K562 (cell line): ENCODE measurements around the gene BTBD3.

Source experiments
- CTCF ChIP-seq, 3 experiments: IDR thresholded peaks in 2 of 3; conservative IDR thresholded peaks in 1 of 3; 2 replicates each; pipeline ENCODE4 v1.5.1; 2011 to 2012; ENCODE audit warnings: low read length in 3 of 3, mild to moderate bottlenecking in 3 of 3, control low read depth in 2 of 3, improper control_type of control experiment in 1 of 3, inconsistent platforms in 1 of 3, low read depth in 1 of 3, mixed read lengths in 1 of 3, moderate library complexity in 1 of 3; ENCODE audit not compliant: insufficient read depth in 2 of 3
- MTA1 ChIP-seq: fragments of 450-650 bp; IDR thresholded peaks from 2 replicates; pipeline ENCODE4 v1.6.1; 2017; ENCODE audit warnings: borderline replicate concordance
- MYC ChIP-seq, 2 experiments: fragments of 250-450 bp in 1 of 2; sonication (Bioruptor Pico) in 1 of 2; IDR thresholded peaks; 2 replicates each; pipeline versions ENCODE4 v1.5.1 to v1.6.1; 2012 to 2021; ENCODE audit warnings: low read depth in 2 of 2, borderline replicate concordance in 1 of 2, improper control_type of control experiment in 1 of 2, low read length in 1 of 2, mild to moderate bottlenecking in 1 of 2, moderate library complexity in 1 of 2
- NFYB ChIP-seq: IDR thresholded peaks from 2 replicates; pipeline ENCODE4 v1.6.1; 2011; ENCODE audit warnings: mild to moderate bottlenecking, moderate library complexity; ENCODE audit not compliant: insufficient read length; ENCODE audit errors: extremely low read depth
- POLR2AphosphoS5 ChIP-seq: IDR thresholded peaks from 2 replicates; pipeline ENCODE4 v1.6.1; 2011; ENCODE audit warnings: mild to moderate bottlenecking, low read depth, low read length, moderate library complexity; ENCODE audit not compliant: control insufficient read depth, insufficient read depth
- TFE3 ChIP-seq: fragments of 450-650 bp; formaldehyde crosslinking; IDR thresholded peaks from 2 replicates; pipeline ENCODE4 v1.4.0; 2020; ENCODE audit warnings: mild to moderate bottlenecking, mixed read lengths

GRCh38 chr20:11895861-11896387 lies 21.8 kb upstream of the BTBD3 start:
- TF ChIP-seq CTCF (IDR thresholded peaks at IDR 0.05 in 2 of 3, conservative IDR thresholded peaks at IDR 0.05 in 1 of 3; ENCODE audit: insufficient read depth in 2 of 3, low read depth in 1 of 3, low read length in 3 of 3) (no peak), TFE3 (no peak), POLR2AphosphoS5 (no peak), NFYB (no peak), MTA1 (no peak), MYC (IDR thresholded peaks at IDR 0.05; ENCODE audit: low read depth, low read length) (no peak), MYC (CRISPR knock-in tag; IDR thresholded peaks at IDR 0.05; ENCODE audit: borderline replicate concordance, low read depth) (no peak)
